Subcutaneous preadipocyte (primary cell): ENCODE data around the gene LPAR4. TPM values are rescaled to one million over a fixed set of nuclear protein-coding genes. Genes with fewer than 3 reads are reported as not detected.

ENCODE experiments used
- total RNA-seq: library from RNA; depleted of rRNA; stranded (reverse); fragments of >200 nt; gene quantifications from 2 replicates; pipeline ENCODE4 v1.2.3, GENCODE V29; 2012

LPAR4 gene, protein sequence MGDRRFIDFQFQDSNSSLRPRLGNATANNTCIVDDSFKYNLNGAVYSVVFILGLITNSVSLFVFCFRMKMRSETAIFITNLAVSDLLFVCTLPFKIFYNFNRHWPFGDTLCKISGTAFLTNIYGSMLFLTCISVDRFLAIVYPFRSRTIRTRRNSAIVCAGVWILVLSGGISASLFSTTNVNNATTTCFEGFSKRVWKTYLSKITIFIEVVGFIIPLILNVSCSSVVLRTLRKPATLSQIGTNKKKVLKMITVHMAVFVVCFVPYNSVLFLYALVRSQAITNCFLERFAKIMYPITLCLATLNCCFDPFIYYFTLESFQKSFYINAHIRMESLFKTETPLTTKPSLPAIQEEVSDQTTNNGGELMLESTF
- total RNA-seq, result under 0.01 TPM in 2 replicates

DNA sequence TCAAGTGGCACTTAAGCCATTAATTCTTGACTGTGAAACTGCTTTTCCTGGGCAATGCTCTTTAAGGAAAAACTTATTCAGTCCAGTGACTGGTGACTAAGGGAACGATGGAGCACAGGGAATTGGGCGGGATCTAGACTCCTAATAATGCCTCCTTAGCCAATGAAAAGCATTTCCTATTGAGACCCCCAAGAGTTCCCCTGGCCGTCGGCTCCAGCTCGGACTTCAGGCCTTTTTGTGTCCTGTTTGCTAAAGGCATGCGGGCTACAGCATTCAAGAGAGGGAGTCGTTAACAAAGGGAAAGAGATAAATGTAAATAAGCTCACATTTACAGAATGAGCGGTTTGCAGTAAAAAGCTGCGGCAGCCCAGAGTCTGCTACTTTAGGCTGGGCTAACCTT lies at the start of gene LPAR4:
Gene LPAR4 (plus strand): TSS at position 232 of the 400 bp plus-strand sequence. CDS start 7,150 bp downstream, outside the sequence.

Other genes starting within 250 kb of the LPAR4 start
- not detected in 2 replicates for gene RTL3, start 88.4 kb upstream of the LPAR4 start, total RNA-seq
- not detected in 2 replicates for gene P2RY10, start 197.7 kb downstream of the LPAR4 start, total RNA-seq